ENCODE measurements around the gene GDPD2. TPM values are rescaled to one million over a fixed set of nuclear protein-coding genes. Genes with fewer than 3 reads are reported as not detected.
A peak's percentile ranks its signal among the peaks of the same experiment; 100 is the strongest.

The GDPD2 gene
- total RNA-seq, 6 experiments from 2014 or later: not detected

DNA sequence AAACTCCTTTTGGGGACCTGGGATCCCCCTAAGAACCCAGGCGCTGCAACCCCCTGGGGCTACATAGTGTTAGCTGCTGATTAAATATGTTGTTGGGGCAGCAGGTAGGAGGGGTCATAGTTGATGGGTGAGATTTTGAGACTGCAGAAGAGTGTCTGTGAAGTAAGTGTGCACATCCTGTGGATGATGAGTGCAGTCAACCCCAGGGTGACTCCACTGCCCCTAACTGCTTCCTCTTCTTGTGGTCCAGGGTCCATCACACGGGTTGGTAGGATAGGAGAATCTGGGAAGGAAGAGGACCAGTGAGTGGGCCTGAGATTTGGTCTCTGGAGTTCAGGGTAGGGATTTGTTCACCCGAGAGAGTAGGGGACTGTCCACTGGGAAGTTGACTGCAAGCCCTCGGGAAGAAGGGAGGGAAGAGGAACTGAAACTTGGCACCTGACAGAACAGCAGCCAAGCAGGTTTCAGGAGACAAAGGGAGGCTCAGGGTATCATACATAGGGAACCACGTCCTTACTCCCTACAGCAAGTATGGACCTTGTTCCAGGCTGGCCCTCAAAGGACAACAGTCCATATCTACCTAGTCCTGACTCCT, 30.0 kb downstream of the GDPD2 start:
- ATAC-seq (no peak), DNase-seq (no peak)
- no peaks in the 10 kb centered on the region for H3K36me3 ChIP-seq
- peak overlapping the region in 1 of 3 donors; percentile 55 for H3K4me3 ChIP-seq
- intact Hi-C loops (cut with DNase I): no loop called here
- H3K4me1 ChIP-seq: no peaks in the 10 kb centered on the region
- H3K9me3 ChIP-seq: no peaks in the 10 kb centered on the region
- WGBS (ENCODE audit: insufficient coverage, low coverage, low lambda C conversion rate, missing lambda C conversion rate): 48% methylated on average over 5 of the region's 5 CpGs
- TF ChIP-seq CTCF (IDR thresholded peaks at IDR 0.05) (no peak), POLR2A (IDR thresholded peaks at IDR 0.05) (no peak)
- H3K27ac ChIP-seq: no peak overlapping the region
- H3K27me3 ChIP-seq: peaks cover 0 to 5% of the 10 kb centered on the region in 2 donors

- Histone ChIP-seq H3K9me3 (no peaks in the 10 kb centered on the region), H3K27ac (no peak overlapping the region), H3K27me3 (peaks cover 0 to 5% of the 10 kb centered on the region in 2 donors), H3K4me1 (no peaks in the 10 kb centered on the region), H3K36me3 (no peaks in the 10 kb centered on the region), H3K4me3 (peak overlapping the region; percentile 11 to 54 (median 23))
- TF ChIP-seq POLR2A (IDR thresholded peaks at IDR 0.05) (no peak), CTCF (IDR thresholded peaks at IDR 0.05) (peak; percentile 53 to 77 (median 61))
- ATAC-seq: peak; percentile 66 to 89 (median 84)
- intact Hi-C loops (cut with DNase I): no loop called here
- DNase-seq: peak in 2 of 3 donors; percentile 62 to 76
- 37% methylated on average over 11 of the region's 48 CpGs for WGBS (ENCODE audit: insufficient coverage, low coverage, low lambda C conversion rate, missing lambda C conversion rate)
Measured at GRCh38 chrX:70454441-70455365, 31.6 kb downstream of the GDPD2 start.

DNA sequence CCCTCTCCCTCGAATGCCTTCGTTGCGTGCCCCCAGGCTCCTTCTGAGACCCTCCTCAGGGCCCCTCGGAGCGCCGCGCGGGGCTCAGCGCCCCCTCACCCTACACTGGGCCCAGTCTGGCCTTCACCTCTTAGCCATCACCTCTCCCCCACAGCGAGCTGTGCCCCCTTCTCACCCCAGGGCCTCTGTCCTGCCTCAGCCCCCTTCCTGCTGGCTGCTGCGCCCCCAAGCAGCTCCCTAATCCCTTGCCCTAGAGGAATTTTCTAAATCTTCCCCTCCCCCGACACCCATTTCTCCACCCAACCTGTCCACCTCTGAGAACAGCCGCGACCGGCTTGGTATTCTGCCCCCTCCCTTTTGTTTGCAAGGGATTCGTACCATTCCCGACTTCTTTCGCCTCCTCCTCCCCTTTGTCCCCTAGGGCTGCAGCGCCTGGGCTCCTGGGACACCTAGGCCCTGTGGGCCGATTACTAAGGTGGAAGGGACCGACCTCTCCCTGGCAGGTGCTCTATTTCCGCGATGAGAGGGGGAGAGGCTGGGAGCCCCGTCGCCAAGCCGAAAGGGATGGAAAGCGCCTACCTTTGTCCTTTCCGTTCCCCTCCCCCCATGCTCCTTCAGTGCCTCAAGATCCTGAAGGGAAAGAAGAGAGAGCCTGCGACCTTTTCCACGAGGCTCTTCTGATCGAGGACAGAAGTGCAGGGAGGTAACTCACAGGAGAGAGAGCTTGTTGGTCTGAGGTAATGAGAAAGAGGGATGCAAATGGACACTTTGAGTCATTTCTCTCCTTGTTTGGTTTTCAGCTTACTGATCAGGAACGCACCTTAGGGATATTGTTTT, 32.5 kb downstream of the GDPD2 start:
- TF ChIP-seq POLR2A (IDR thresholded peaks at IDR 0.05) (no peak), CTCF (IDR thresholded peaks at IDR 0.05) (no peak)
- H3K27ac ChIP-seq: no peak overlapping the region
- H3K36me3 ChIP-seq: no peaks in the 10 kb centered on the region
- intact Hi-C loops (cut with DNase I): no loop called here
- DNase-seq (no peak), ATAC-seq (peak in 1 of 4 donors; percentile 7)
- peak overlapping the region; percentile 11 to 54 (median 23) for H3K4me3 ChIP-seq
- H3K27me3 ChIP-seq: peaks cover 0 to 5% of the 10 kb centered on the region in 2 donors
- WGBS (ENCODE audit: insufficient coverage, low coverage, low lambda C conversion rate, missing lambda C conversion rate): 22% methylated on average over 21 of the region's 32 CpGs
- no peaks in the 10 kb centered on the region for H3K9me3 ChIP-seq
- H3K4me1 ChIP-seq: no peaks in the 10 kb centered on the region

DNA sequence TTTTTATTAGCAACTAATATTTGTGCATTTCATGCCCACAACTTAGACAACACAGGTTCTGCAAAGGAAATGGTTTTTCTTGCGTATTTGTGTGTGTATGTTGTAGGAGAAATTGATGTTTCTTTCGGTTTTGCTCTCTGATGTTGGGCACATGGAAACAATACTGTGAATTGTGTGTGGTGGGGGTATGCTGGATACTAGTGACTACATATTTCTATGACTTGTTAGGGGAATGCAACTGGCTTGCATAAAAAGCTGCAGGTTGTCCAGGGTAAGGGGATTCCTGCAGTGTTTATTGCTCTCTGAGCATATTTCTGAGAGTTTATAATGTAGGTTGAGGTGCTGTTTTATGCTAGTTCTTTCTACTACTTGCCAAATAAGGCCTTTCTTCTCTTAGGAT, 33.1 kb downstream of the GDPD2 start:
- intact Hi-C loops (cut with DNase I): no loop called here

More for the DNA sequence above, 33.1 kb downstream of the GDPD2 start:
- Histone ChIP-seq H3K4me1 (no peaks in the 10 kb centered on the region), H3K27ac (no peak overlapping the region), H3K27me3 (peaks cover 0 to 5% of the 10 kb centered on the region in 2 donors), H3K4me3 (no peak overlapping the region), H3K9me3 (no peaks in the 10 kb centered on the region), H3K36me3 (no peaks in the 10 kb centered on the region)
- no peak for DNase-seq
- TF ChIP-seq CTCF (IDR thresholded peaks at IDR 0.05): no peak
- no peak for TF ChIP-seq POLR2A (IDR thresholded peaks at IDR 0.05)
- no peak for ATAC-seq
- 22% methylated on average over 2 of the region's 2 CpGs for WGBS (ENCODE audit: insufficient coverage, low coverage, low lambda C conversion rate, missing lambda C conversion rate)

Data from right lobe of liver (tissue), 6 donors.